ENCODE results near the gene RAE1.

GRCh38 chr20:57386762-57387161, 35.7 kb downstream of the RAE1 start:
- TF ChIP-seq CTCF (IDR thresholded peaks at IDR 0.05) (no peak), POLR2AphosphoS5 (IDR thresholded peaks at IDR 0.05; ENCODE audit: insufficient read depth in 1 of 2, low read depth in 1 of 2) (no peak)

Data from vagina (tissue), 2 donors.